Trophoblast cell (in vitro differentiated cells and primary cell): Measurements from ENCODE around the gene MGP.

Experiments
- DNase-seq, 2 donors: peaks; one replicate each; pipeline ENCODE4 v3.0.0-alpha.2; 2016
- H2AFZ ChIP-seq: 2 replicates; pipeline ENCODE4 v1.6.1; 2013; ENCODE audit warnings: low read length, moderate library complexity, mild to moderate bottlenecking; ENCODE audit not compliant: insufficient read depth, poor library complexity
- H2AK5ac ChIP-seq: 2 replicates; pipeline ENCODE4 v1.6.1; 2013; ENCODE audit warnings: mild to moderate bottlenecking, low read length
- H2BK120ac ChIP-seq: 2 replicates; pipeline ENCODE4 v1.6.1; 2013; ENCODE audit warnings: low read length, mild to moderate bottlenecking, moderate library complexity; ENCODE audit not compliant: insufficient read depth, poor library complexity
- H2BK12ac ChIP-seq: 2 replicates; pipeline ENCODE4 v1.6.1; 2013; ENCODE audit warnings: mild to moderate bottlenecking, low read length, moderate library complexity
- H2BK5ac ChIP-seq: 2 replicates; pipeline ENCODE4 v1.6.1; 2013; ENCODE audit warnings: low read length, low read depth, moderate library complexity, mild to moderate bottlenecking; ENCODE audit not compliant: poor library complexity
- H3K14ac ChIP-seq: 2 replicates; pipeline ENCODE4 v1.6.1; 2013; ENCODE audit warnings: mild to moderate bottlenecking, low read length
- H3K18ac ChIP-seq: 2 replicates; pipeline ENCODE4 v1.6.1; 2013; ENCODE audit warnings: mild to moderate bottlenecking, low read length
- H3K23ac ChIP-seq: 2 replicates; pipeline ENCODE4 v1.6.1; 2013; ENCODE audit warnings: low read length
- H3K27ac ChIP-seq: 2 replicates; pipeline ENCODE4 v1.5.1; 2013; ENCODE audit warnings: low read depth, mild to moderate bottlenecking, inconsistent platforms, low read length, moderate library complexity
- H3K27me3 ChIP-seq: 2 replicates; pipeline ENCODE4 v1.6.1; 2013; ENCODE audit warnings: inconsistent platforms, mild to moderate bottlenecking, low read length, moderate library complexity; ENCODE audit not compliant: insufficient read depth
- H3K36me3 ChIP-seq, 2 experiments: 1 replicate in 1 of 2; 2 replicates in 1 of 2; pipeline ENCODE4 v1.6.1; 2013; ENCODE audit warnings: low read length in 2 of 2, mild to moderate bottlenecking in 2 of 2, moderate library complexity in 1 of 2; ENCODE audit not compliant: insufficient read depth in 2 of 2, control insufficient read depth in 1 of 2
- H3K4ac ChIP-seq: 2 replicates; pipeline ENCODE4 v1.6.1; 2013; ENCODE audit warnings: low read depth, mild to moderate bottlenecking, low read length, moderate library complexity
- H3K4me1 ChIP-seq, 2 experiments: 1 replicate in 1 of 2; 2 replicates in 1 of 2; pipeline ENCODE4 v1.6.1; 2013; ENCODE audit warnings: low read length in 2 of 2, mild to moderate bottlenecking in 2 of 2, moderate library complexity in 1 of 2; ENCODE audit not compliant: insufficient read depth in 2 of 2, control insufficient read depth in 1 of 2
- H3K4me2 ChIP-seq: 2 replicates; pipeline ENCODE4 v1.6.1; 2013; ENCODE audit warnings: inconsistent platforms, mild to moderate bottlenecking, low read length, moderate library complexity
- H3K4me3 ChIP-seq: 2 replicates; pipeline ENCODE4 v1.5.1; 2013; ENCODE audit warnings: mild to moderate bottlenecking, low read depth, low read length, inconsistent platforms
- H3K79me1 ChIP-seq: one replicate; pipeline ENCODE4 v1.6.1; 2013; ENCODE audit warnings: low read length
- H3K79me2 ChIP-seq: 2 replicates; pipeline ENCODE4 v1.6.1; 2013; ENCODE audit warnings: low read length, mild to moderate bottlenecking; ENCODE audit not compliant: control insufficient read depth, insufficient read depth, poor library complexity
- H3K9ac ChIP-seq: 2 replicates; pipeline ENCODE4 v1.6.1; 2013; ENCODE audit warnings: mild to moderate bottlenecking, low read length
- H3K9me3 ChIP-seq: 2 replicates; pipeline ENCODE4 v1.6.1; 2013; ENCODE audit warnings: low read depth, mild to moderate bottlenecking, control low read depth, inconsistent platforms, low read length; ENCODE audit not compliant: insufficient read depth
- H4K12ac ChIP-seq: 2 replicates; pipeline ENCODE4 v1.6.1; 2013; ENCODE audit warnings: low read depth, mild to moderate bottlenecking, low read length, moderate library complexity
- H4K8ac ChIP-seq: 2 replicates; pipeline ENCODE4 v1.6.1; 2013; ENCODE audit warnings: low read depth, mild to moderate bottlenecking, low read length, moderate library complexity
- H4K91ac ChIP-seq: one replicate; pipeline ENCODE4 v1.6.1; 2013; ENCODE audit warnings: low read depth, mild to moderate bottlenecking, low read length, moderate library complexity
- WGBS: extraction: QIAGEN DNeasy Blood & Tissue Kit; methylation state at CpG from one replicate; pipeline ENCODE4 v1.1.7; 2013; ENCODE audit warnings: missing lambda C conversion rate; ENCODE audit not compliant: insufficient read length, insufficient coverage; ENCODE audit errors: extremely low coverage; 5-methylcytosine and 5-hydroxymethylcytosine counted together

The MGP gene

DNA sequence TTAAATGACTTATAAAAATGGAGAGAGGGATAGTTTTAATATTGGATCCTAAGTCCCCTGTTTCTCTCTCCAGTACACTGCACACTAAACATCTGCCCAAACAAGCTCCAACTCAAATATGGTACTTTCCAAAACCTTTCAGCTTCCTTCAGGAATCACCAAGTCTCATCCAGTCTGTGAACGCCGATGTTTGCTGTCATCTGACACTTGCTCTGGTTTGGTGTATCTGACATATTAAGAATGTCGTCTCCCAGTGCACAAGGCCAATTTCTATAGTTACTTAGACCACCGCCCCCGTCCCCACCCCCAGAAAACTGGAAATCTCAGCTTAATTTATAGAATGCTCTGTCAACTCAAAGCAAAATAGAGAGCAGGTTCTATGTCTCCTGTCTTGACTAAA, 5.0 kb upstream of the MGP start:
- Histone ChIP-seq H3K36me3 (no peaks in the 10 kb centered on the region), H3K9me3 (no peaks in the 10 kb centered on the region), H4K91ac (no peak overlapping the region), H3K27me3 (no peaks in the 10 kb centered on the region), H2BK120ac (no peak overlapping the region), H3K18ac (no peak overlapping the region), H3K79me1 (no peaks in the 10 kb centered on the region), H3K4me3 (no peak overlapping the region), H2AFZ (no peak overlapping the region), H3K27ac (no peak overlapping the region), H2BK5ac (no peak overlapping the region), H3K79me2 (no peaks in the 10 kb centered on the region), H2AK5ac (no peak overlapping the region), H3K9ac (no peak overlapping the region), H3K4me2 (no peak overlapping the region), H3K14ac (no peak overlapping the region), H3K4ac (no peak overlapping the region), H2BK12ac (no peak overlapping the region), H3K4me1 (peaks cover 0 to 2% of the 10 kb centered on the region in 2 experiments), H3K23ac (no peak overlapping the region), H4K8ac (no peak overlapping the region), H4K12ac (no peak overlapping the region)
- DNase-seq: no peak
- no CpG with 5 or more reads among the region's 5 CpGs for WGBS

GRCh38 chr12:14886271-14886670, 617 bp upstream of the MGP start:
- no peak overlapping the region for H3K23ac ChIP-seq
- H3K79me2 ChIP-seq: no peaks in the 10 kb centered on the region
- H4K8ac ChIP-seq: no peak overlapping the region
- no peak overlapping the region for H2BK5ac ChIP-seq
- no peak overlapping the region for H2BK12ac ChIP-seq
- H3K27ac ChIP-seq: no peak overlapping the region
- peaks cover 0 to 2% of the 10 kb centered on the region in 2 experiments for H3K4me1 ChIP-seq
- peak in 1 of 2 donors; percentile 18 for DNase-seq
- no peak overlapping the region for H3K14ac ChIP-seq
- H3K18ac ChIP-seq: no peak overlapping the region
- H4K91ac ChIP-seq: no peak overlapping the region
- H3K4me2 ChIP-seq: no peak overlapping the region
- no peaks in the 10 kb centered on the region for H3K79me1 ChIP-seq
- no peaks in the 10 kb centered on the region for H3K36me3 ChIP-seq
- no peak overlapping the region for H2AFZ ChIP-seq
- no peak overlapping the region for H3K4me3 ChIP-seq
- H4K12ac ChIP-seq: no peak overlapping the region
- no peak overlapping the region for H2BK120ac ChIP-seq
- no peak overlapping the region for H3K4ac ChIP-seq
- no peak overlapping the region for H3K9ac ChIP-seq
- H3K27me3 ChIP-seq: no peaks in the 10 kb centered on the region
- no peaks in the 10 kb centered on the region for H3K9me3 ChIP-seq
- no CpG with 5 or more reads among the region's 6 CpGs for WGBS
- H2AK5ac ChIP-seq: no peak overlapping the region

DNA sequence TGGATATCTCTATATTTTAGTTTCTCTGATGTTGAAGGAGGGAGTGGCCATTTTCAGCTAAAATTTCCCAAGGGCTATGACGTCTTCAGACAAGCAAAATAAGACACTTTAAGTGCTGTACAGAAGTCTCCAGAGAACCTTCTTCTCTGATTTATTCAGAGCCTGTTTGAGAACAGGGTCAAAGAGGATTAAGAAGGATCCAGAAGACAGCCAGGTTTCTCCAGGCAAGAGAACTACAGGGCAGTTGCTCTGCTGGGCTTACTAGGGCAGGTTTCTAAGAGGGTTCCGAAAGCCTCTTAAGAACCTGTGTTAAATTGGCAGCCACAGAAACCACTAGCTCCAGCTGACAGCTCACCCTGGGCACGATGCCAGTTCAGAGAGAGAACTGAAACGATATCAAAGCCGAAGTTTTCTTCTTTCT, 1.2 kb downstream of the MGP start:
- no peak overlapping the region for H2AK5ac ChIP-seq
- H3K27me3 ChIP-seq: no peaks in the 10 kb centered on the region
- peak overlapping the region; percentile 49 for H2BK5ac ChIP-seq
- H4K8ac ChIP-seq: no peak overlapping the region
- H3K79me2 ChIP-seq: no peaks in the 10 kb centered on the region
- H3K27ac ChIP-seq: no peak overlapping the region
- H3K18ac ChIP-seq: no peak overlapping the region
- no peak overlapping the region for H3K14ac ChIP-seq
- H3K4me2 ChIP-seq: no peak overlapping the region
- H4K91ac ChIP-seq: no peak overlapping the region
- no peak overlapping the region for H3K23ac ChIP-seq
- peaks cover 0 to 2% of the 10 kb centered on the region in 2 experiments for H3K4me1 ChIP-seq
- H2BK12ac ChIP-seq: peak overlapping the region; percentile 58
- no peak overlapping the region for H3K4me3 ChIP-seq
- no peak overlapping the region for H4K12ac ChIP-seq
- DNase-seq: peak in 1 of 2 donors; percentile 21
- WGBS: no CpG with 5 or more reads among the region's 5 CpGs
- no peak overlapping the region for H3K9ac ChIP-seq
- no peaks in the 10 kb centered on the region for H3K79me1 ChIP-seq
- no peak overlapping the region for H2AFZ ChIP-seq
- no peaks in the 10 kb centered on the region for H3K9me3 ChIP-seq
- H3K4ac ChIP-seq: no peak overlapping the region
- H3K36me3 ChIP-seq: no peaks in the 10 kb centered on the region
- H2BK120ac ChIP-seq: peak overlapping the region; percentile 31

- H4K91ac ChIP-seq: no peak overlapping the region
- DNase-seq: no peak
Observed at GRCh38 chr12:14883686-14884085, 2.0 kb downstream of the MGP start.

More at GRCh38 chr12:14883686-14884085, 2.0 kb downstream of the MGP start:
- Histone ChIP-seq H3K4ac (no peak overlapping the region), H3K27me3 (no peaks in the 10 kb centered on the region), H3K9me3 (no peaks in the 10 kb centered on the region), H2AK5ac (no peak overlapping the region), H3K23ac (no peak overlapping the region), H3K79me2 (no peaks in the 10 kb centered on the region), H2BK5ac (no peak overlapping the region), H3K4me2 (no peak overlapping the region), H3K36me3 (no peaks in the 10 kb centered on the region), H3K27ac (no peak overlapping the region), H4K12ac (no peak overlapping the region), H3K9ac (no peak overlapping the region), H3K4me3 (no peak overlapping the region), H3K14ac (no peak overlapping the region), H3K79me1 (no peaks in the 10 kb centered on the region), H3K4me1 (peaks cover 0 to 2% of the 10 kb centered on the region in 2 experiments), H2AFZ (no peak overlapping the region), H2BK12ac (no peak overlapping the region), H4K8ac (peak overlapping the region; percentile 28), H3K18ac (no peak overlapping the region), H2BK120ac (no peak overlapping the region)
- WGBS: no CpG with 5 or more reads among the region's 10 CpGs
